ENCODE results near the gene DOCK2. TPM values are rescaled to one million over a fixed set of nuclear protein-coding genes. Genes with fewer than 3 reads are reported as not detected.

Gene DOCK2
- total and polyA plus RNA-seq, 8 donors: 4.3 to 101 (median 5.3) TPM

DNA sequence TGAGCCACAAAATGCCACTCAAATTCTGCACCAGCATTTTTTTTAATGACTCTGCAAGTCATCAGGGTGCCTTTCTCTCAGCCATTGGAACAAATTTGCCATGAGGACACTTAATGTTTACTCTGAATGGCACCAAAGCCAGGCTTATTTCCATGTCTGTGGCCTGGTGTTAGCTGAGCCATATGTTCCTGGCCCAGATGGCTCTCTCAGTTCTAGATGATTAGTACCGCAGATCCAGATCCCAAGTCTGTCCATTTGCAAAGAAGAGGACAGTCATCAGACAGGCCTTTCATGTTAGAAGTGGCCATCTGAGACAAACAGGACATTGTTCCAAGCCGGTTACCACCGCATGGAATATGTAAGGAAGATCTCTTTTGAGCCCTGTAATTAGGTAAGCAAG lies 272.9 kb downstream of the DOCK2 start:
- H3K4me3 ChIP-seq: no peak overlapping the region
- ATAC-seq: no peak
- no peaks in the 10 kb centered on the region for H3K4me1 ChIP-seq
- intact Hi-C loops (cut with DNase I): no loop called here
- no peaks in the 10 kb centered on the region for H3K36me3 ChIP-seq
- TF ChIP-seq, protein P1, sequence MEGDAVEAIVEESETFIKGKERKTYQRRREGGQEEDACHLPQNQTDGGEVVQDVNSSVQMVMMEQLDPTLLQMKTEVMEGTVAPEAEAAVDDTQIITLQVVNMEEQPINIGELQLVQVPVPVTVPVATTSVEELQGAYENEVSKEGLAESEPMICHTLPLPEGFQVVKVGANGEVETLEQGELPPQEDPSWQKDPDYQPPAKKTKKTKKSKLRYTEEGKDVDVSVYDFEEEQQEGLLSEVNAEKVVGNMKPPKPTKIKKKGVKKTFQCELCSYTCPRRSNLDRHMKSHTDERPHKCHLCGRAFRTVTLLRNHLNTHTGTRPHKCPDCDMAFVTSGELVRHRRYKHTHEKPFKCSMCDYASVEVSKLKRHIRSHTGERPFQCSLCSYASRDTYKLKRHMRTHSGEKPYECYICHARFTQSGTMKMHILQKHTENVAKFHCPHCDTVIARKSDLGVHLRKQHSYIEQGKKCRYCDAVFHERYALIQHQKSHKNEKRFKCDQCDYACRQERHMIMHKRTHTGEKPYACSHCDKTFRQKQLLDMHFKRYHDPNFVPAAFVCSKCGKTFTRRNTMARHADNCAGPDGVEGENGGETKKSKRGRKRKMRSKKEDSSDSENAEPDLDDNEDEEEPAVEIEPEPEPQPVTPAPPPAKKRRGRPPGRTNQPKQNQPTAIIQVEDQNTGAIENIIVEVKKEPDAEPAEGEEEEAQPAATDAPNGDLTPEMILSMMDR (IDR thresholded peaks at IDR 0.05): no peak
- no peak for DNase-seq
- no peaks in the 10 kb centered on the region for H3K9me3 ChIP-seq
- H3K27me3 ChIP-seq: no peaks in the 10 kb centered on the region
- H3K27ac ChIP-seq: no peak overlapping the region

DNA sequence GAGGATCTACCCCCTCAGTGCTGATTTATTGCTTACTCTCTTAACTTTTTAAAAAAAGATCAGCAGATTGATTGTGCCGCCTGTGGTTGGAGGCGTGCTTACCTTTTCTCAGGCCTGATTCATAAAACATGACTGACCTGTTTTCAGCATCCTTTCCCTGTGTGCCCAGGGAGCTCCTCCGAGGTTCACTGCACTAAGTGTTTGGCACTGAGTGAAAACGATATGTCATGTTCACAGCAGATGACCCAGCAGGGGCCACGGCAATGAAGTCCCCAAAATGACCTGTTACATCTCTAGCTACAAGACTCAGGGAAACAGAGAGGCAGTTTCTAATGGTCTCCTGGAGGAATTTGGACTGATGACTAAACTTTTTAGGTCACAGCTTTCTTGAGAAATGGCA lies 273.3 kb downstream of the DOCK2 start:
- TF ChIP-seq, protein P1 (IDR thresholded peaks at IDR 0.05): no peak
- Histone ChIP-seq H3K4me3 (no peak overlapping the region), H3K27ac (no peak overlapping the region), H3K27me3 (no peaks in the 10 kb centered on the region), H3K36me3 (no peaks in the 10 kb centered on the region), H3K9me3 (no peaks in the 10 kb centered on the region), H3K4me1 (no peaks in the 10 kb centered on the region)
- DNase-seq (no peak), ATAC-seq (no peak)
- intact Hi-C loops (cut with DNase I): no loop called here

DNA sequence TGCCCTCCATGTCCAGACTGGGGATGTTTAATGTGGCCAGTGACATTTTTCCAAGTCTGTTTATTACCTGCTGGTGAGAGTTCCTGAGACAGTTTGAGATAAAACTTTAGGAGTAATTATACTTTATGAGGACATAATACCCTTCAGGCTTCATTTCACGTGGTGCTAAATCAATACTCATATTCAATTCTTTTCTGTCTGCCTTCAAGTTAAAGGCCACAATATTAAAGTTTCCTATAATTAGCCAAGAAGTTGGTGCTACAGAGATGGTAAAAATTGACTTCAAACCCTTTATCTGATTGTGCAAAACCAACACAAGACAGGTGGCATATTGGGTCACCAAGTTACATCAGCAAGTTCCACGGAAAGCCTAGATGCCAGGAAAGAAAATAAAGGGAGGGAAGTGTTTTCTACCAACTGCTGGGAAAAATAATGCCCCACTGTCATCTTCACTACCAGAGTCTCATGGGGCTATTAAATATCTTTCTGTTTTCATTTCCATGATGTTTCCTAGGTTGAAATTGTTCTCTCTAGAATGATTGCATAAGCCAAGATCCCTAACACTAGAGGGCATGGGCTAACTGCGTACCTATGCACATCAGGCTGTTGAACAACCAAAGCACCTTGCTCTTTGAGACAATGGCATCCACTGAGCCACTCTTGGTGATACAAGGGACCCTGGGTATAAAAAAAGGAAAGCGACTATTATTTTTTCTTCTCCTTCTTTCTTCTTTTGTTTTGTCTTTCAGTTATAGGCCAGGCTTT lies 274.6 kb downstream of the DOCK2 start:
- intact Hi-C loops (cut with DNase I): no loop called here

DNA sequence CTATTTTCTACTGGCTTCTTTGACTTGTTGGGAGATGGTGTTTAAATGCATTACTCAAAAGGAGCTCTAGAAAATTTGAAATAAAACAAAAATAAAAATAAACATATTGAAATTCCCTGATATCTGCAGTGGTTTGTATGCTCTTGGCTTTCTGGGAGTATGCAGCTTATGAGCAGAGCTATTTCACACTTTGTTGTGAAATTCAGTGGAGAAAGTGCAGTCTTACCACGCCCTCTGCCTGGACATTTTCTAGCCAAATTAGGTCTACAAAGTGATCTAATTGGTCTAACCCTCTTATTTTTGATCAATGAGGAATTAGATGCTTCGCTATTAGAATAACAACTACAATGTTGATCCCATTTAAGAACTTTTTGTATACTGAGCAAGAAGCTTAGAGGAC lies 276.4 kb downstream of the DOCK2 start:
- intact Hi-C loops (cut with DNase I): no loop called here
- Histone ChIP-seq H3K4me3 (no peak overlapping the region), H3K27ac (no peak overlapping the region), H3K27me3 (no peaks in the 10 kb centered on the region), H3K36me3 (no peaks in the 10 kb centered on the region), H3K4me1 (no peaks in the 10 kb centered on the region), H3K9me3 (no peaks in the 10 kb centered on the region)
- TF ChIP-seq, protein P1 (IDR thresholded peaks at IDR 0.05): no peak
- ATAC-seq (no peak), DNase-seq (no peak)

More for the DNA sequence above, 274.6 kb downstream of the DOCK2 start:
- Histone ChIP-seq H3K36me3 (no peaks in the 10 kb centered on the region), H3K4me3 (no peak overlapping the region), H3K4me1 (no peaks in the 10 kb centered on the region), H3K27ac (no peak overlapping the region), H3K9me3 (no peaks in the 10 kb centered on the region), H3K27me3 (no peaks in the 10 kb centered on the region)
- no peak for DNase-seq
- TF ChIP-seq, protein P1 (IDR thresholded peaks at IDR 0.05): no peak
- ATAC-seq: no peak

DNA sequence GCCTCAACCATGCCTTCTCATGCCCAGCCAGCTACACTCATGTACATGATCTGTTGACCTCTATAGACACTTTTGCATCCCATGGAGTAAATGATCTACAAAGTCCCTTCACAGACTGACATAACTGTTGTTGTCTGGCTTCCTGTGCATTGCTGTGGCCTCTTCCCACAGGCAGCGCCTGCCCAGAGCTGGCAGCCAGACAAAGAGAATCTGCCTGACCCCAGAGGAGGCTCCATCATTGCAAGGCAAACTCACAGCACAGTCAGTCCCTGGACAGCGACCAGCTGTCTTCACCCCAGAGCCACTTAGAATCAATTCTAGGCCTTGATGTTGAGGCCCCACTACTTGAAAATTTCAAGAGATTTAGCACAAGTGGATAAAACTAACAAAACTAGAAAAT lies 277.7 kb downstream of the DOCK2 start:
- no peaks in the 10 kb centered on the region for H3K9me3 ChIP-seq
- intact Hi-C loops (cut with DNase I): no loop called here
- peak in 3 of 4 donors; percentile 36 to 78 (median 59) for DNase-seq
- TF ChIP-seq, protein P1 (IDR thresholded peaks at IDR 0.05): no peak
- no peaks in the 10 kb centered on the region for H3K27me3 ChIP-seq
- peak; percentile 22 for ATAC-seq
- H3K36me3 ChIP-seq: no peaks in the 10 kb centered on the region
- H3K4me1 ChIP-seq: no peaks in the 10 kb centered on the region
- H3K27ac ChIP-seq: no peak overlapping the region
- no peak overlapping the region for H3K4me3 ChIP-seq
